ENCODE data around the gene EPHA1. TPM values are rescaled to one million over a fixed set of nuclear protein-coding genes. Genes with fewer than 3 reads are reported as not detected.

EPHA1 gene
- total RNA-seq, 1 experiment from 2014 or later, result 0.39 TPM

DNA sequence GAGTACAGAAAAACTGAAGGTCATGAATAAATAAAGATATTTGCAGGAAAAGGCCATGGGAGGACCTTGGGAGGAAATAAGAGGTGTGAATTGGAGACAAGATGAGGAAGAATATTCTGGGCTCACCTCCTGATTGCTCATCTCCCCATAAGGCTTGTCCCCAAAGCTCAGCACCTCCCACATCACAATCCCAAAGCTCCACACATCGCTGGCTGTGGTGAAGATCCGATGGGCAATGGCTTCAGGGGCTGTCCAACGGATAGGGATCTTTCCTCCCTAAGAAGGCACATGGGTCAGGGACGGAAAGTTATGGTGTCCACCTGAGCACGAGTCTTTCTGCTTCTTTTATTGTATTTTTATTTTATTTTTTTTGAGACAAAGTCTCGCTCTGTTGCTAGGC lies 14.6 kb downstream of the EPHA1 start:
- DNase-seq (ENCODE audit: low read depth, low spot score), result no peak
- Histone ChIP-seq H3K4me3 (ENCODE audit: low read depth in 2 of 2, low read length in 2 of 2) (no peak overlapping the region), H3K9me3 (ENCODE audit: control insufficient read depth, insufficient read depth, low read depth, low read length) (no peaks in the 10 kb centered on the region), H3K36me3 (ENCODE audit: control insufficient read depth, insufficient read depth, low read length) (no peaks in the 10 kb centered on the region; the same call in 1 of the 2 replicates), H3K27me3 (ENCODE audit: control insufficient read depth, insufficient read depth, low read length) (no peaks in the 10 kb centered on the region), H3K4me1 (ENCODE audit: control insufficient read depth, insufficient read depth, low read length) (no peaks in the 10 kb centered on the region), H3K27ac (ENCODE audit: low read length) (no peak overlapping the region)
- ChIA-PET POLR2A (no interaction called here), CTCF (no interaction called here)
- BruUV-seq (replicated peaks), result no TSS peak
- no peak for ATAC-seq
- intact Hi-C loops (cut with micrococcal nuclease; ENCODE audit: unreplicated experiment), result no loop called here
- TF ChIP-seq, protein P1, sequence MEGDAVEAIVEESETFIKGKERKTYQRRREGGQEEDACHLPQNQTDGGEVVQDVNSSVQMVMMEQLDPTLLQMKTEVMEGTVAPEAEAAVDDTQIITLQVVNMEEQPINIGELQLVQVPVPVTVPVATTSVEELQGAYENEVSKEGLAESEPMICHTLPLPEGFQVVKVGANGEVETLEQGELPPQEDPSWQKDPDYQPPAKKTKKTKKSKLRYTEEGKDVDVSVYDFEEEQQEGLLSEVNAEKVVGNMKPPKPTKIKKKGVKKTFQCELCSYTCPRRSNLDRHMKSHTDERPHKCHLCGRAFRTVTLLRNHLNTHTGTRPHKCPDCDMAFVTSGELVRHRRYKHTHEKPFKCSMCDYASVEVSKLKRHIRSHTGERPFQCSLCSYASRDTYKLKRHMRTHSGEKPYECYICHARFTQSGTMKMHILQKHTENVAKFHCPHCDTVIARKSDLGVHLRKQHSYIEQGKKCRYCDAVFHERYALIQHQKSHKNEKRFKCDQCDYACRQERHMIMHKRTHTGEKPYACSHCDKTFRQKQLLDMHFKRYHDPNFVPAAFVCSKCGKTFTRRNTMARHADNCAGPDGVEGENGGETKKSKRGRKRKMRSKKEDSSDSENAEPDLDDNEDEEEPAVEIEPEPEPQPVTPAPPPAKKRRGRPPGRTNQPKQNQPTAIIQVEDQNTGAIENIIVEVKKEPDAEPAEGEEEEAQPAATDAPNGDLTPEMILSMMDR (IDR thresholded peaks at IDR 0.05), result no peak
- TF ChIP-seq SIN3A (IDR thresholded peaks at IDR 0.05; ENCODE audit: borderline replicate concordance, insufficient read depth, low read depth, low read length) (no peak), POLR2AphosphoS5 (IDR thresholded peaks at IDR 0.05; ENCODE audit: low read depth, low read length) (no peak; the same call in 1 of the 2 replicates), TCF7L2 (IDR thresholded peaks at IDR 0.05; ENCODE audit: low read depth, low read length) (no peak)
- TF ChIP-seq, protein P2, sequence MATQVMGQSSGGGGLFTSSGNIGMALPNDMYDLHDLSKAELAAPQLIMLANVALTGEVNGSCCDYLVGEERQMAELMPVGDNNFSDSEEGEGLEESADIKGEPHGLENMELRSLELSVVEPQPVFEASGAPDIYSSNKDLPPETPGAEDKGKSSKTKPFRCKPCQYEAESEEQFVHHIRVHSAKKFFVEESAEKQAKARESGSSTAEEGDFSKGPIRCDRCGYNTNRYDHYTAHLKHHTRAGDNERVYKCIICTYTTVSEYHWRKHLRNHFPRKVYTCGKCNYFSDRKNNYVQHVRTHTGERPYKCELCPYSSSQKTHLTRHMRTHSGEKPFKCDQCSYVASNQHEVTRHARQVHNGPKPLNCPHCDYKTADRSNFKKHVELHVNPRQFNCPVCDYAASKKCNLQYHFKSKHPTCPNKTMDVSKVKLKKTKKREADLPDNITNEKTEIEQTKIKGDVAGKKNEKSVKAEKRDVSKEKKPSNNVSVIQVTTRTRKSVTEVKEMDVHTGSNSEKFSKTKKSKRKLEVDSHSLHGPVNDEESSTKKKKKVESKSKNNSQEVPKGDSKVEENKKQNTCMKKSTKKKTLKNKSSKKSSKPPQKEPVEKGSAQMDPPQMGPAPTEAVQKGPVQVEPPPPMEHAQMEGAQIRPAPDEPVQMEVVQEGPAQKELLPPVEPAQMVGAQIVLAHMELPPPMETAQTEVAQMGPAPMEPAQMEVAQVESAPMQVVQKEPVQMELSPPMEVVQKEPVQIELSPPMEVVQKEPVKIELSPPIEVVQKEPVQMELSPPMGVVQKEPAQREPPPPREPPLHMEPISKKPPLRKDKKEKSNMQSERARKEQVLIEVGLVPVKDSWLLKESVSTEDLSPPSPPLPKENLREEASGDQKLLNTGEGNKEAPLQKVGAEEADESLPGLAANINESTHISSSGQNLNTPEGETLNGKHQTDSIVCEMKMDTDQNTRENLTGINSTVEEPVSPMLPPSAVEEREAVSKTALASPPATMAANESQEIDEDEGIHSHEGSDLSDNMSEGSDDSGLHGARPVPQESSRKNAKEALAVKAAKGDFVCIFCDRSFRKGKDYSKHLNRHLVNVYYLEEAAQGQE (IDR thresholded peaks at IDR 0.05; ENCODE audit: insufficient read depth in 1 of 2, low read depth in 2 of 2, low read length in 1 of 2), result no peak
- in situ Hi-C loops (cut with HindIII; ENCODE audit: low pct_unique_long_range_greater_than_20kb, low sequenced_read_pairs), result no loop called here

DNA sequence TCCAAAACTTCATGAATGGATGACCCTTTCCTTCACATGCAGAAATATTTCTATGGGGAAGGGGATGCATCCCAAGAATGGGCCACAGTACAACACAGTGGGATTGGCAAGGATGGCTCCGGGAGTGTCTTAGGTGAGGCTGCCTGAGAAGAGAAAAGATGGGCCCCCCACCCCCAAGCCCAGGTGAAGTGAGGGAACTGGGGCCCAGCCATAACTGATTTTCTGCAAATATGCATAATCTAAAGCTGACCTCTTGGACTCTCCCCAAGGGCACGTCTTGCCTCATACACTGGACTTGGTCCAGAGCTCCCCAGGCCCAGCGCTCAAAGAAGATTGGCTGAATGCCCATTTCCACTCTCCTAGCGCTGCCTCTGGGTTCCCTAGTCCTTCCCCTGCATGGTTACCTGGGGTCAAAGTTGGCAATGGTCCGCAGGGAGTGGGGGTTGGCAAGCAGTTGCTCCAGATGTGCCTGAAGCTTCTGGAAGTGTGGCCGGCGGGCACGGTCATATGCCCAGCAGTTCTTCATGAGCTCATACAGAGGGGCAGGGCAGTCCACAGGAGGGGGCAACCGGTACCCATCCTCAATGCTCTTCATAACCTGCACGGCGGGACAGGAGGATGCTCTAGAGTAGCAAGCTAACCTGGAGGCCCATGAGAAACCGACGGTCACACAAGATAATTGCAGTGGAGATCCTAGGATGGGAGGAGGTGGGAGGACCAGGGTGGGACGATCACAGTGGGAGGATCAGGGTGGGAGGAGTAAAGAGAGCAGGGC lies 15.2 kb downstream of the EPHA1 start:
- intact Hi-C loops (cut with micrococcal nuclease; ENCODE audit: unreplicated experiment), result no loop called here
- ChIA-PET CTCF (no interaction called here), POLR2A (no interaction called here)
- BruUV-seq (replicated peaks), result no TSS peak
- Histone ChIP-seq H3K9me3 (ENCODE audit: control insufficient read depth, insufficient read depth, low read depth, low read length) (no peaks in the 10 kb centered on the region), H3K27me3 (ENCODE audit: control insufficient read depth, insufficient read depth, low read length) (no peaks in the 10 kb centered on the region), H3K27ac (ENCODE audit: low read length) (no peak overlapping the region), H3K4me1 (ENCODE audit: control insufficient read depth, insufficient read depth, low read length) (no peaks in the 10 kb centered on the region), H3K36me3 (ENCODE audit: control insufficient read depth, insufficient read depth, low read length) (no peaks in the 10 kb centered on the region; the same call in 1 of the 2 replicates), H3K4me3 (ENCODE audit: low read depth in 2 of 2, low read length in 2 of 2) (no peak overlapping the region)
- in situ Hi-C loops (cut with HindIII; ENCODE audit: low pct_unique_long_range_greater_than_20kb, low sequenced_read_pairs), result no loop called here
- ATAC-seq, result no peak
- TF ChIP-seq, protein P1 (IDR thresholded peaks at IDR 0.05), result no peak
- no peak for DNase-seq (ENCODE audit: low read depth, low spot score)

Measured in Panc1 (cell line).